MM.1S (cell line): ENCODE results near the gene TMEM161A.

ENCODE experiments used
- CTCF ChIP-seq: fragments of 300-600 bp; sonication (generic); IDR thresholded peaks from 2 replicates; pipeline ENCODE4 v1.5.1; 2016; ENCODE audit warnings: antibody characterized with exemption, low read length, mixed read lengths
- EZH2 ChIP-seq: fragments of 300-600 bp; sonication (generic); optimal IDR thresholded peaks from 2 replicates; pipeline ENCODE3; 2017; ENCODE audit warnings: low read depth, mild to moderate bottlenecking, antibody characterized with exemption, low read length, mixed read lengths
- EZH2phosphoT487 ChIP-seq: fragments of 300-600 bp; sonication (generic); IDR thresholded peaks from 2 replicates; pipeline ENCODE4 v1.6.1; 2018; ENCODE audit warnings: antibody characterized with exemption, low read length

GRCh38 chr19:19133985-19134384, 4.3 kb downstream of the TMEM161A start:
- TF ChIP-seq CTCF: no peak
- no peak for TF ChIP-seq EZH2phosphoT487
- TF ChIP-seq EZH2: no peak
